HG03095 (cell line): Measurements from ENCODE around the gene PSD.
"Not testable (repeated sequence)": the region's sequence is repeated elsewhere in the genome, so short reads cannot be mapped to it uniquely, and the experiment has no call there.

Source experiments
- ATAC-seq: cut with Tn5 transposase; IDR thresholded peaks from one replicate; pipeline ENCODE4 v1.9.1; 2021; ENCODE audit warnings: moderate library complexity; ENCODE audit not compliant: unreplicated experiment

PSD gene

GRCh38 chr10:102418622-102419268, at the start of gene PSD:
Gene PSD, minus strand, starts transcription at chr10:102418785. Its CDS starts 1,747 bp downstream, at chr10:102417038.
- no peak for ATAC-seq

DNA sequence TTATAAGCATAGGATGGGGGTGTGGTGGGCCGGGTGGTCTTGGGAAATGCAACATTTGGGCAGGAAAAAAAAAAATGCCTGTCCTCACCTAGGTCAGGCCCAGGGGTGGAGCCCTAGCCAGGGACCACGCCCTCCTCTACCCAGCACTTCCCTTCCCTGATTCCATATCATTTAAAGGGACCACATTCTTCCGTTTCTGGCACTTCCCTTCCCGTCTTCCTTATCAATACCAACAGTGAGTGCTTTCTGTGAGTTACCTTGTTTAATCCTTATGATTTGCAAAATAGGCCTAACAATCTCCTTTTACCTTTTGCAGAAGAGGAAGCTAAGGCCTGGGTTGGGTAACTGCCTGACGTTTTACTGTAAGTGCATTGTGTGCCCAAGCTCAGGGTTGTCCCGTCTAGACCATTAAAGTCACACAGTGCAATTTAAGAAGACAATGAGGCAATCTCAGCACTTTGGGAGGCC, 49.4 kb upstream of the PSD start:
- ATAC-seq, result no peak

DNA sequence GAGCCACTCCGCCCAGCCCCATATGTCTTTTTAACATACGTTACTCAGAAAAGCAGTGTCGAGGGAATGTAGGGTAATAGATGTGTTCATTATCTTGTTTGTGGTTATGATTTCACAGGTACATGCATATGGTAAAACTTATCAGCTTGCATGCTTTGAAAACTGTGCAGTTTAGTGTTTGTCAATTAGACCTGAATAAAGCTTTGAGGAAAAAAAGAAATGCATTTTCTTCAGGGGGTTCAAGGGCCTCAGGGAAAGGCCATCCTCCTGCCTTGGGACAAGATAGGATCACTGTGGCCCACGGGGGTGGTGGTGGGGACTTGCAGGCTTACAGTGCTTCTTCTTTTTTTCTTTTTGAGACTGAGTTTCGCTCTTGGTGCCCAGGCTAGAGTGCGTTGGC, 48.7 kb upstream of the PSD start:
- ATAC-seq, result no peak

DNA sequence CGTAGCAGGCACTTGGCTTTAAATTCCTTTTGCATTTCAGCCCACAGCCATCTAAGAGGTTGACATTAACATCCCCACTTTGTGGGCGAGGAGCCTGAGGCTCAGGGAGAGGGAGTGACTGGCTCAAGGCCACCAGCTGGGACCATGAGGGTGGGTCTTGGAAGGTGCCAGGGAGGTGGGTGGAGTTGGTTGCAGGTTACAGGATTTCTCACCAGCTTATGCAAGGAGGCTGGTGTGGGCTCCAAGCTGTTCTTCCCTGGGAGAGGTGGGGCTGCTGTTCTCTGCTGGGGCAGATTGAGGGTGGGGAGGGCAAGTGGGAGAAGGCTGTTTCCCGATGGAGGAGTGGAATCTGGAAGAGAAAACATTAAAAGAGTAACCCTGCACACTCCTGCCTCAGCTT, 46.9 kb upstream of the PSD start:
- ATAC-seq, result no peak

GRCh38 chr10:102463983-102464382, 45.4 kb upstream of the PSD start:
- no peak for ATAC-seq

GRCh38 chr10:102462512-102463054, 44.0 kb upstream of the PSD start:
- ATAC-seq, result no peak

- peak; percentile 80 for ATAC-seq
These were observed 42.8 kb upstream of the PSD start for GRCh38 chr10:102461187-102462054.

DNA sequence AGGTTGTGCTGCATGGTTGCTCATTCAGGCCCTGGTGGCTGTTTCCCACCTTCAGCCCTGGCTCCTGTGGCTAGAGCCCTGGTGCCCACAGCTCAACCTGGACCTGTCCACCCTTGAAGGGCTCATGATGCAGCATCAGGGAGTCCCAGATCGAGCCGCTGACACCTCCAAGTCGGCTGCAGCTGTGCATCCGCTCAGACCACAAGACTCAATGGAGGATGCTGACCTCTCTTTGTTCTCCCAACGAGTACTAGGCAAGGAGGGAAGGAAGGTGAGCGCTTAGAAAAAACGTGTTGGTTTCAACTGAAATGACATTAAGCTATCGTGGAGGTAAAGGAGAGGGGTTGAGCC, 42.2 kb upstream of the PSD start:
- ATAC-seq, result peak; percentile 10

GRCh38 chr10:102458656-102459055, 40.1 kb upstream of the PSD start:
- ATAC-seq, result no peak

GRCh38 chr10:102457591-102458150, 39.1 kb upstream of the PSD start:
- ATAC-seq, result no peak

- no peak for ATAC-seq
These were observed 37.4 kb upstream of the PSD start for GRCh38 chr10:102455893-102456471.

GRCh38 chr10:102454662-102455487, 36.3 kb upstream of the PSD start:
- ATAC-seq, result not testable (repeated sequence)

- no peak for ATAC-seq
These were observed 34.9 kb upstream of the PSD start for GRCh38 chr10:102453502-102453901.

DNA sequence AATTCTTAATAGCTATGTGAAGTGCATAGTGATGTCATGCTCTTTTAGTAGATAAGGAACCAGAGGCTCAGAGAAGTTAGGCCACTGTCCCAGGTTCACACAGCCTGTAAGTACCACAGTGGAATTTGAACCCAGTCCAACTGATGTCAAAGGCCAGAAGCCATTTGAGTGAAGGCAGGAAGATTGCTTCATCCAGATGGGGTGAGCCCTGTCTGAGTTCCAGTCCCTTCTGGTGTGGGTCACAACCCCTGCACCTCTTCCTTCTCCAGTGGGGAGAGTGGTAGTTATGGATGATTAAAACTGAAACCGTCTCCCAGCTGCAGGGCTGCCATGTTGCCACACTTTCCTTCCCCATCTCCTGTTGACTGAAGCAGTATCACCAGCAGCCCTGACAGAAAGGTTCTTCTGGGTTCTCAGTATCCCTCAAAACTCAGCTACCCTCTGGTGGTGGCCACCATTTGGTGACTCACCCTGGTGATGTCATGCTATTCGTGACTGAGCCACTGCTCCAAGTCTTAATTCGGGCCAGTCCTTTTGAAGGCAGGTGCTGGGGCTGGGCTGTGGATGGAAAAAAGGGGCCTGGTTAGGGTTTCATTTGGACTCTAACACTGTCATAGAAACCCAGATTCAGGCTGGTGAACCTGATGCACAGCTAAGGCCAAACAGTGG, 34.2 kb upstream of the PSD start:
- no peak for ATAC-seq

DNA sequence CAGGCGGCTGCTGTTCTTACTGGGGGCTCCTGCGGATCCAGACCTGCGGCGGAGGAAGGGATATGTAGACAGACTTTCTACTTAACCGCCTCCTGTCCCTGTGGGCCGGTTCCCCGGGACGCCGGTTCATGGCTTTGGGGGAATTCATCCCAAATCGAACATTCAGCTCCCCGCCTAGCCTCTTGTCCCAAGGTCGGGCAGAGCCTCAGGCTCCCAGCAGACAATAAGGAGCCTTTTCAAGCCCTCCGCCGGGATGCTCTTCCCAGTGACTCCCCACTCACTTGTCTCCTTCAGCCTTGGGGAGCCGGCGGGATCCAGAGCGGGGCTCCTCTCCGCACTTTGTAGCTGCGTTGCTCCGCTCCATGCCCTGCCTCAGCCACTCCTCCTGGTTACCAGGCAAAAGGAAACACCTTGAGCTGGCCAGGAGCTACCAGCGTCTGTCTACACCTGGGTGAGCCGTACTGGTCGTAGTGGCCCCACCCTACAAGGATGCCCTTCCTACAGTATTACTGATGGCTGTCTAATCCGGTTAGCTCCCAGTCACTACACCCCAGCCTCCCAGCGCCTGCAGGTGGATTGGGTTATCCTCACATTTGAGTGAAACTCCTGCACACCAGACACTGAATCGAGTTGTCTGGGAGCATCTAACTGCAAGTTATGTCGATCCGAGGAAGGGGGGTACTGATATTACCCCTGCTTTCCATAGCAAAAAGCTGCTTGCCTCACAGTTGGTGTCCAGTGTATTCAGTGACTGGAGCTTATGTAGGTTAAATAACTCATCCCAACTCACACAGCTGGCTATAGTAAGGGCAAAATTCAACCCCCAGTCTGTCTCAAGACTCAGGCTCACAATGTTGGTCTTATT, 32.8 kb upstream of the PSD start, which contains the start of gene C10orf95:
TSS of gene C10orf95 (minus strand) at position 439 of the 865 bp plus-strand sequence. CDS start 450 bp downstream, outside the sequence.
- ATAC-seq, result no peak

DNA sequence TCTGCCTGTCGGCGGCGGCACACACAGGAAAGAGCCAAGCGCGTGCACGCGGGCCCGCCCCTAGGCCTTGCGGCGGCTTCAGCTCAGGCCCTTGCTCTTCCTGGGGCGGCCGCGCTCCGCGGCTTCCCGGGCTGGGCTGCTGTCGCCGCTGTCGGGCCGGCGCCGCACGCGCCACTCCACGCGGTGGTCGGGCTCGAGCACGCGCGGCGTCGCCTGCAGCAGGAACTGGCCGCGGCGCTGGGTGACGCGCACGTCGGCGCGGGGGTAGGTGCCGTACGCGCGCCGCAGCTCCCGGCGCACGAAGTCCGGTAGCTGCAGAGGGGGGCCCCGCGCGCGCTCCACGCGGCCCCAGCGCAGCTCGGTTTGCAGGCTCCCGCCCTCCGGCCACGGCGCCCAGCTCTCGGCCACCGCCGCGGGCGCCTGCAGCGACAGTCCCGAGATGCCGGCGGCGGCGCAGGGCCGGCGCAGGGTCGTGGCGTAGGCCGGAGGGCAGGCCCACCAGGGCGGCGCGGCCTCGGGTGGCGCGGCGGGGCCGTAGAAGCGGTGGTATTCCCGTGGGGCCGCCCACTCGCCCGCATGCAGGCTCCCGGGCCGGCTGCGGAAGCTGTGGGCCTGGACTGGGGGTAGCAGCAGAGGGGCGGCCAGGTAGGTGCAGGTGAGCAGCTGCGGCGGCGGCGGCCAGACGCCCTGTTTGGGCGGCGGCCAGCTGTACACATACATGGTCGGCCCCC, 32.0 kb upstream of the PSD start:
- peak; percentile 68 for ATAC-seq

GRCh38 chr10:102450124-102450373, 31.5 kb upstream of the PSD start:
- no peak for ATAC-seq

- peak; percentile 57 for ATAC-seq
These were observed 30.9 kb upstream of the PSD start for GRCh38 chr10:102449321-102450123.
